HEK293 (cell line): ENCODE measurements around the gene TOP3B.

Experiments
- AEBP2 ChIP-seq: fragments of 450-650 bp; formaldehyde crosslinking; IDR thresholded peaks from 2 replicates; pipeline ENCODE4 v1.5.1; 2016; ENCODE audit warnings: missing biosample characterization, missing genetic modification characterization, borderline replicate concordance
- ATF2 ChIP-seq: fragments of 450-650 bp; formaldehyde crosslinking; IDR thresholded peaks from 2 replicates; pipeline ENCODE4 v1.5.1; 2016; ENCODE audit warnings: missing biosample characterization, missing genetic modification characterization, low read depth
- BCL11A ChIP-seq: fragments of 450-650 bp; formaldehyde crosslinking; IDR thresholded peaks from 2 replicates; pipeline ENCODE4 v1.5.1; 2016; ENCODE audit warnings: low read depth, missing biosample characterization, missing genetic modification characterization
- KLF9 ChIP-seq: fragments of 450-650 bp; formaldehyde crosslinking; IDR thresholded peaks from 2 replicates; pipeline ENCODE4 v1.5.1; 2016; ENCODE audit warnings: missing biosample characterization, missing genetic modification characterization, low read depth
- MEIS1 ChIP-seq: sonication (generic); formaldehyde crosslinking; IDR thresholded peaks from 2 replicates; pipeline ENCODE4 v1.8.1; 2022; ENCODE audit warnings: missing genetic modification reagents, mild to moderate bottlenecking, borderline replicate concordance
- MYNN ChIP-seq: fragments of 450-650 bp; formaldehyde crosslinking; IDR thresholded peaks from 2 replicates; pipeline ENCODE4 v1.5.1; 2016; ENCODE audit warnings: missing biosample characterization, missing genetic modification characterization, borderline replicate concordance
- SP3 ChIP-seq: fragments of 450-650 bp; formaldehyde crosslinking; IDR thresholded peaks from 2 replicates; pipeline ENCODE4 v1.5.1; 2016; ENCODE audit warnings: missing biosample characterization, missing genetic modification characterization
- TRIM28 ChIP-seq: IDR thresholded peaks from 2 replicates; pipeline ENCODE4 v1.6.1; 2011; ENCODE audit warnings: low read length, control low read depth, borderline replicate concordance
- TSHZ1 ChIP-seq: fragments of 450-650 bp; formaldehyde crosslinking; IDR thresholded peaks from 2 replicates; pipeline ENCODE4 v1.5.1; 2016; ENCODE audit warnings: missing biosample characterization, missing genetic modification characterization, borderline replicate concordance
- YY1 ChIP-seq: fragments of 450-650 bp; formaldehyde crosslinking; IDR thresholded peaks from 2 replicates; pipeline ENCODE4 v1.5.1; 2018; ENCODE audit warnings: missing biosample characterization, missing genetic modification characterization
- ZBTB8A ChIP-seq: fragments of 450-650 bp; formaldehyde crosslinking; IDR thresholded peaks from 2 replicates; pipeline ENCODE4 v1.5.1; 2016; ENCODE audit warnings: missing biosample characterization, missing genetic modification characterization
- ZFHX2 ChIP-seq: fragments of 450-650 bp; formaldehyde crosslinking; conservative IDR thresholded peaks from 2 replicates; pipeline ENCODE4 v1.5.1; 2016; ENCODE audit warnings: missing biosample characterization, missing genetic modification characterization
- ZFP3 ChIP-seq: fragments of 450-650 bp; formaldehyde crosslinking; IDR thresholded peaks from 2 replicates; pipeline ENCODE4 v1.5.1; 2016; ENCODE audit warnings: low read depth, missing biosample characterization, missing genetic modification characterization
- ZNF10 ChIP-seq: fragments of 450-650 bp; formaldehyde crosslinking; IDR thresholded peaks from 2 replicates; pipeline ENCODE4 v1.5.1; 2017; ENCODE audit warnings: missing biosample characterization, missing genetic modification characterization
- ZNF174 ChIP-seq: fragments of 450-650 bp; formaldehyde crosslinking; IDR thresholded peaks from 2 replicates; pipeline ENCODE4 v1.5.0; 2017; ENCODE audit warnings: missing biosample characterization, mild to moderate bottlenecking, missing genetic modification characterization
- ZNF2 ChIP-seq: fragments of 450-650 bp; formaldehyde crosslinking; IDR thresholded peaks from 2 replicates; pipeline ENCODE4 v1.5.1; 2016; ENCODE audit warnings: missing biosample characterization, missing genetic modification characterization
- ZNF248 ChIP-seq: fragments of 450-650 bp; formaldehyde crosslinking; IDR thresholded peaks from 2 replicates; pipeline ENCODE4 v1.5.1; 2017; ENCODE audit warnings: missing biosample characterization, missing genetic modification characterization
- ZNF311 ChIP-seq: fragments of 450-650 bp; formaldehyde crosslinking; IDR thresholded peaks from 2 replicates; pipeline ENCODE4 v1.5.1; 2017; ENCODE audit warnings: missing biosample characterization, missing genetic modification characterization, borderline replicate concordance
- ZNF416 ChIP-seq: fragments of 450-650 bp; formaldehyde crosslinking; IDR thresholded peaks from 2 replicates; pipeline ENCODE4 v1.5.1; 2016; ENCODE audit warnings: missing biosample characterization, missing genetic modification characterization
- ZNF426 ChIP-seq: fragments of 450-650 bp; formaldehyde crosslinking; IDR thresholded peaks from 2 replicates; pipeline ENCODE4 v1.5.1; 2017; ENCODE audit warnings: missing biosample characterization, missing genetic modification characterization, mild to moderate bottlenecking, inconsistent platforms, moderate library complexity
- ZNF514 ChIP-seq: fragments of 450-650 bp; formaldehyde crosslinking; IDR thresholded peaks from 2 replicates; pipeline ENCODE4 v1.5.1; 2016; ENCODE audit warnings: missing biosample characterization, missing genetic modification characterization
- ZNF521 ChIP-seq: fragments of 450-650 bp; formaldehyde crosslinking; IDR thresholded peaks from 2 replicates; pipeline ENCODE4 v1.5.1; 2017; ENCODE audit warnings: missing biosample characterization, mild to moderate bottlenecking, missing genetic modification characterization
- ZNF530 ChIP-seq: fragments of 450-650 bp; formaldehyde crosslinking; IDR thresholded peaks from 2 replicates; pipeline ENCODE4 v1.5.1; 2016; ENCODE audit warnings: low read depth, missing biosample characterization, missing genetic modification characterization
- ZNF558 ChIP-seq: fragments of 450-650 bp; formaldehyde crosslinking; IDR thresholded peaks from 2 replicates; pipeline ENCODE4 v1.5.1; 2016; ENCODE audit warnings: missing biosample characterization, missing genetic modification characterization
- ZNF585B ChIP-seq: fragments of 450-650 bp; formaldehyde crosslinking; IDR thresholded peaks from 2 replicates; pipeline ENCODE4 v1.5.1; 2016; ENCODE audit warnings: missing biosample characterization, missing genetic modification characterization
- ZNF610 ChIP-seq: fragments of 450-650 bp; formaldehyde crosslinking; IDR thresholded peaks from 2 replicates; pipeline ENCODE4 v1.5.1; 2016; ENCODE audit warnings: missing biosample characterization, missing genetic modification characterization, borderline replicate concordance
- ZNF692 ChIP-seq: fragments of 450-650 bp; formaldehyde crosslinking; IDR thresholded peaks from 2 replicates; pipeline ENCODE4 v1.5.1; 2016; ENCODE audit warnings: missing biosample characterization, missing genetic modification characterization
- ZNF704 ChIP-seq: fragments of 450-650 bp; formaldehyde crosslinking; IDR thresholded peaks from 2 replicates; pipeline ENCODE4 v1.5.1; 2016; ENCODE audit warnings: missing biosample characterization, missing genetic modification characterization
- ZNF768 ChIP-seq: fragments of 450-650 bp; formaldehyde crosslinking; IDR thresholded peaks from 2 replicates; pipeline ENCODE4 v1.5.1; 2018; ENCODE audit warnings: missing biosample characterization, mild to moderate bottlenecking, missing genetic modification characterization
- ZNF777 ChIP-seq: fragments of 450-650 bp; formaldehyde crosslinking; IDR thresholded peaks from 2 replicates; pipeline ENCODE4 v1.5.1; 2017; ENCODE audit warnings: missing biosample characterization, missing genetic modification characterization, borderline replicate concordance
- ZSCAN30 ChIP-seq: fragments of 450-650 bp; IDR thresholded peaks from 2 replicates; pipeline ENCODE4 v1.5.1; 2018; ENCODE audit warnings: missing biosample characterization, mild to moderate bottlenecking, missing genetic modification characterization, moderate library complexity
- ZXDB ChIP-seq: fragments of 450-650 bp; formaldehyde crosslinking; IDR thresholded peaks from 2 replicates; pipeline ENCODE4 v1.5.1; 2016; ENCODE audit warnings: missing biosample characterization, missing genetic modification characterization

TOP3B gene

GRCh38 chr22:21982338-21982965 lies at the start of gene TOP3B (continued):
- TF ChIP-seq ZNF692 (tag by site-specific recombination), result peak; percentile 80
- peak; percentile 83 for TF ChIP-seq YY1 (tag by site-specific recombination)
- TF ChIP-seq ZNF10, result no peak
- TF ChIP-seq ZNF530 (tag by site-specific recombination), result no peak
- TF ChIP-seq ZNF416 (tag by site-specific recombination), result no peak
- no peak for TF ChIP-seq ATF2 (tag by site-specific recombination)
- TF ChIP-seq ZNF704 (tag by site-specific recombination), result no peak
- no peak for TF ChIP-seq ZNF768
- TF ChIP-seq ZNF2 (tag by site-specific recombination), result peak; percentile 87; the same call in 1 of the 2 replicates
- no peak for TF ChIP-seq ZNF521 (tag by site-specific recombination)
- TF ChIP-seq ZNF558 (tag by site-specific recombination), result 0 out of 2 replicates have a peak, but pooled peaks have one; percentile 28
- TF ChIP-seq ZXDB (tag by site-specific recombination), result peak; percentile 94
- no peak for TF ChIP-seq ZNF514
- no peak for TF ChIP-seq ZNF174 (tag by site-specific recombination)
- no peak for TF ChIP-seq ZFHX2 (tag by site-specific recombination)
- TF ChIP-seq ZFP3 (tag by site-specific recombination), result no peak
- TF ChIP-seq BCL11A (tag by site-specific recombination), result no peak
- no peak for TF ChIP-seq ZNF248 (tag by site-specific recombination)
- peak; percentile 63 for TF ChIP-seq ZBTB8A (tag by site-specific recombination)
- TF ChIP-seq ZNF585B (tag by site-specific recombination), result no peak
- peak; percentile 61 for TF ChIP-seq KLF9 (tag by site-specific recombination)
- TF ChIP-seq TSHZ1 (tag by site-specific recombination), result peak; percentile 72; the same call in 1 of the 2 replicates
- peak; percentile 85; the same call in 1 of the 2 replicates for TF ChIP-seq ZNF610 (tag by site-specific recombination)
- no peak for TF ChIP-seq TRIM28
- no peak for TF ChIP-seq ZNF426 (tag by site-specific recombination)
- no peak for TF ChIP-seq MYNN (tag by site-specific recombination)
- TF ChIP-seq SP3 (tag by site-specific recombination), result peak; percentile 52
- no peak for TF ChIP-seq MEIS1 (CRISPR knock-in tag)
- no peak for TF ChIP-seq AEBP2 (tag by site-specific recombination)
- no peak for TF ChIP-seq ZNF311
- TF ChIP-seq ZSCAN30 (tag by site-specific recombination), result peak; percentile 98
- TF ChIP-seq ZNF777, result no peak
